Measurements from ENCODE around the gene ZNF747.

The ZNF747 gene

GRCh38 chr16:30534368-30535105 is at the start of gene ZNF747:
Gene ZNF747, minus strand, starts transcription at chr16:30534858. Its CDS starts 179 bp downstream, at chr16:30534679.
- DNase-seq (ENCODE audit: low read depth) = peak; percentile 87

DNA sequence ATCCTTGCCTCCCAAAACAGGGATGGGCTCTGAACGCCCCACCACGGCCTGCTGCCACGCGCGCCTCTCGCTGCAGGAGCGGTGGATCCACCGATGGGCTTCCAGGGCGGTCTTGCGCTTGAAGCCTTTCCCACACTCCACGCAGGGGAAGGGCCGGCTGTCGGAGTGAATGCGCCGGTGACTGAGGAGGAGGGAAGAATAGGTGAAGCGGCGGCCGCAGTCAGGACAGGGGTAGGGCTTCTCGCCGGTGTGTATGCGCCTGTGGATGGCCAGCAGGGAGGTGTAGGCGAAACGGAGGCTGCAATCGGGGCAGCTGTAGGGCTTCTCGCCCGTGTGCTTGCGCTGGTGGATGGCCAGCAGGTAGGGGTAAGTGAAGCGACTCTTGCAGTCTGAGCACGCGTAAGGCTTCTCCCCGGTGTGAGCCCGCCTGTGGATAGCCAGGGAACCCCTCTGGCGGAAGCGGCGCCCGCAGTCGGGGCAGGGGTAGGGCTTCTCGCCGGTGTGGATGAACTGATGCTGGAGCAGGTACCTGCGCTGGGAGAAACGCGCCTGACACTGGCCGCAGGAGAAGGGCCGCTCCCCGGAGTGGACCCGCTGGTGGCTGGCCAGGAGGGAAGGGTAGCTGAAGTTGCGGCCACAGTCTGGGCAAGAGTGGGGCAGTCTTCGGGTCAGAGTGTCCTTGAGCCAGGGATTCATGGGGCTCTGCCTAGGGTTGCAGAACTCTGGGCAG is 48.1 kb upstream of the ZNF747 start:
- no peak for DNase-seq (ENCODE audit: low read depth)

DNA sequence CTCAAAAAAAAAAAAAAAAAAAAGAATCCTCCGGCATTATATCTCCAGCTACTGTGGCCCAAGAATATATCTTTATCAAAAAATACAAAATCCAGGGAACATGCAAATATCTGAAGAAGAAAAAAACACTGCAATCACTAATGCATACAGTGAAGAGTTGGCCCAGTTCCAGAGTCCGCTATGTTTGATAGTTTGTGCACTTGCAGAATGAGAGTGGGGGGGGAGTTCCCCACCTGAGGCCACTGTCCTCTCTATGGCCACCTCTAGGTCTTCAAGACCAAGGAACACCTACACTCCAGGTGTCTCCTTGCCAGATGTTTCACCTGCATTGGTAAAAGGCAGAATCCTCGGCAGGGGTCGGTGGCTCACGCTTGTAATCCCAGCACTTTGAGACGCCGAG is 46.8 kb upstream of the ZNF747 start:
- DNase-seq (ENCODE audit: low read depth) = no peak

- DNase-seq (ENCODE audit: low read depth) = no peak
These were observed 40.0 kb upstream of the ZNF747 start for GRCh38 chr16:30574678-30575077.

DNA sequence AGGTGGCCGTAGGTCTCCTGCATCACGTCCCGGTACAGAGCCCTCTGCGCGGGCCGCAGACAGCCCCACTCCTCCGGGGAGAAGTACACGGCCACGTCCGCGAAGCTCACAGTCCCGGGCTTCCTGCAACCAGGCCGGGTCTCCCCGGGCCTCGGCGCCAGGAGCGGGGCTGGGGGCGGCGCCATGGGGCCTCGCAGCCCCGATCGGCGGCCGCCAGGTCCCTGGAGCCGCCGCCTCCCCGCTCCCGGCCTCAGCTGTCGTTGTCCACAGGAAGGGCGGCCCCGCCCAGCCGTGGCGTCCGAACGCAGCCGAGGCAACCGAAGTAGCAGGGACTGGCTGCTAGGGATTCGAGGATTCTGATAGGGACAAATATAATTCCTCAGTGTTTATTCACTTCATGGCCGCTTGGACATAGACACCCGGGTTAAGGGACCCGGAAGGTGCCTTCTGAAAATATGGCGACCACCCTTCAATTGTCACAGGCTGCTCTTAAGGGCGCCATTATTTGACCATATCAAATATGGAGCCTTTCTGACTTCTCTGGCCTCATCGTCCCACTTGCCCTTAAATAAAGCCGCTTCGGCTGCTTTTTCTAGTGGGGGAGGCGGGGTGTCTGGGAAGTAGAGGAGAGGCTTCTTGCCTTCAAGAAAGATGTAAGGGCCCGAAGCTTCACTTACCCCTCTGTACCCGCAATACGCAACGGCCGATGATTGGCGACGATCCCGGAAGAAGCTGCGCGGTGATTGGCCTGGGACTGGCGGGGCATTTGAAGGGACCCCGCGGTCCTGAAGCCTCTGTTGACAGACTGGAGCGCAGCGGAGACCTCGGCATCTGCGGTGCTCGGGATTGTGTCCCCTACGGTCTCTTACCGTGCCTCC is 37.0 kb upstream of the ZNF747 start, which contains the start of gene ZNF688:
Gene ZNF688, minus strand, starts transcription at position 270 of the 878 bp plus-strand sequence. Its CDS starts 85 bp downstream, at position 185.
- peak; percentile 88 for DNase-seq (ENCODE audit: low read depth)

GRCh38 chr16:30570636-30571444 is 36.2 kb upstream of the ZNF747 start:
- DNase-seq (ENCODE audit: low read depth) = no peak

- DNase-seq (ENCODE audit: low read depth) = no peak
These were observed 35.3 kb upstream of the ZNF747 start for GRCh38 chr16:30569746-30570635.

- DNase-seq (ENCODE audit: low read depth) = no peak
These were observed 34.6 kb upstream of the ZNF747 start for GRCh38 chr16:30569281-30569680.

DNA sequence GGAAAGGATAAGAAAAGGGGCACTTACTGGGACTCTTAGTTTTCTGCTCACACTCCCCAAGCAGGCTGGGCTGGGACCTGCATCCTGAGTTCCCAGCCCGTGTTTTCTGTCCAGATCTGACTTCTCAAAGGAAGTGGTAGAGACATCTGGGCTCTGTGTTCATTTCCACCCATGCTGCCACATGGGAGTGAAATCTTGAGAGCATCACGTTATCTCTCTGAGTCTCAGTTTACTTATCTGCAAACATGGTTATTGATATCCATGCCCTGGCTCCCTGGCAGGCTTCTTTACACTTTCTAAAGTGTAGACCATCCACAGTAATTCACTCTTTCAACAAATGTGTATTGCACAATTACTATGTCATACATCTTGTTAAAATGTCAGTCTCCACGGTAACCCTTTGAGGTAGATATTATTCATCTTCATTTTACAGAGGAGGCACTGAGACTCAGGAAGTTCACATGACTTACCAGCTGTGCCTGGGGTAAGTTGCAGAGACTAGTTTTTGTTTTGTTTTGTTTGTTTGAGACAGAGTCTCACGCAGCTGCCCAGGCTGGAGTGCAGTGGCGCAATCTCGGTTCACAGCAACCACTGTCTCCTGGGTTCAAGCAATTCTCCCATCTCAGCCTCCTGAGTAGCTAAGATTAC is 33.5 kb upstream of the ZNF747 start:
- DNase-seq (ENCODE audit: low read depth) = no peak

- peak; percentile 26 for DNase-seq (ENCODE audit: low read depth)
These were observed 32.7 kb upstream of the ZNF747 start for GRCh38 chr16:30567160-30567990.

DNA sequence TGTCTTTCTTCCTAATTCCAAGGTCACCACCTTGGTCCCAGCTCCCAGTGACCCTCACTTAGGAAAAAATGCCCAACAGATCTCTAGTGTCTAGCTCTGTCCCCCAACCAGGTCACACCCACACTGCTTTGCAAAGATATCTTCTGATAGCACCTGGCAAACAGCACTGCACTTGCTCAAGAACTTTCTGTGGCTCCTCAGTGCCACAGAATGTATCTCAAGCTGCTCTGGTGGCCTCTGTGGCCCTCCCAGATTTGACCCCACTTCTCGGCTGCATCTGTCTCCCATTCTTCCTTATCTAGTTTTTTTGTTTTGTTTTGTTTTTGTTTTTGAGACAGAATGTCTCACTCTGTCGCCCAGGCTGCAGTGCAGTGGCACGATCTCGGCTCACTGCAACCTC is 31.9 kb upstream of the ZNF747 start:
- DNase-seq (ENCODE audit: low read depth) = no peak

DNA sequence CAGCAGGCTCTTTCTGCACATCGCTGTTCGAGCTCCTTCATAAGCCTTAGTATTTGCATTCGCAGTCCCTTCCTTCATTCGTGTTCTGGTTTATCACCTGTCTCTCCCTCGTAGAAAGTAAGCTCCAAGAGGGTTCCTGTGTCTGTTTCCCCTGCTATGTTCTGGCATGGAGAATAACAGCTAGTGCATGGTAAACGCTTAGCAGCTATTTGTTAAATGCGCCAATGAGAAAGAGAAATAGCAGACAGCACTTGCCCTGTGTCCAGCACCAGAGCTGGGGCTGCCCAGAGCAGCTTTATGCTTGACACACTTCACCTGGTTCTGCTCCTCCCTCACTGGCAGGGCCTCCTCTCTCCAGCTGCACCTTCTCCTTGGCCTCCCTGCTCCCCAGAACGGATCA is 31.3 kb upstream of the ZNF747 start:
- no peak for DNase-seq (ENCODE audit: low read depth)

DNA sequence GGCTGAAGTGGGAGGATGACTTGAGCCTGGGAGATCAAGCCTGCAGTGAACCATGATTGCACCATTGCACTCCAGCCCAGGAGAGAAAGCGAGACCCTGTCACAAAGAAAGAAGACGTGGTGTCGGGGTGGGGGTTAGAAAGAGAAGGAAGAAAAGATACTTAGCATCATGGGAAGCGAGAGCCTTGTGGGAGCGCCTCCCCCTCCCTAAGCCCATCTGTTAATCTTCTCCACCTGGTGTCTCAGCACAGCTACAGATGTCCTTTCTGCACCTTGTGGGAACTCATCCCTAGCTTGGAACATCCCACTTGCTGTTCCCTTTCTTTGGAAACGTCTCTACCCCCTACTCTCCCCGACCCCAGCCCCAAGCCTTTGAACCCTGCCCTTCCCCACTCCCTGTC is 30.9 kb upstream of the ZNF747 start:
- no peak for DNase-seq (ENCODE audit: low read depth)

- DNase-seq (ENCODE audit: low read depth) = no peak
These were observed 27.4 kb upstream of the ZNF747 start for GRCh38 chr16:30562021-30562420.

DNA sequence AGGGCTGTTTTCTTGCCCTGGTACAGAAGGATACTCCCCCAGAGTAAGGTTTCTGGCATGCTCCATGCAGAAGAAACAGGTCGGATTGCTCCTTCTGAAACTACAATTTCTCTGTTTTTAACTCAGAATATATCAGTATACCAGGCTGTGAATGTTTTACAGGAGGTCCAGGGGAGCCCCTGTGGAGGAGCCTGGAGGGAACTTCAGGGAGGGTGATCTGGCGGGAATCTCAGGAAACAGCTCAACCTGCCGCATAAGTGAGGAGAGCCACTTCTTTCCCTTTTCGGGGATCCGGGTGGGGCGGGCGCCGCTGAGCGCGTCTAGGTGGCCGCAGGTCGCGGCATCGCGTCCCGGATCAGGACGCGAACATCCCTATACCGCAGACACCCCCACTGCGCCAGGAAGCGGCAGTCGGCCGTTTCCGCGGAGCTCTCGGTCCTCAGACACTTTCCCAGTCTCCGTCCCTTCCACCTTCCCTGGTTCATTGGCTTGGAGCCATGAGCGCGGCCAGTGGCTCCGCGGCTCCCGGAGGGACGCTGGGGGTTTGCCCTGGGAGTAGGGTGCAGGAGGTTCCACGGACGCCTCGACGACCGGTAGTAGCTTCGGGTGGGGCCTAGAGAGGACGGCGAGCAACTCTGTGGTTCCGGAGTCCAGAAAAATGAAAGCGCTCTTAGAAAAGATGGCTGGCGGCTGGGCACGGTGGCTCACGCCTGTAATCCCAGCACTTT is 26.6 kb upstream of the ZNF747 start:
- no peak for DNase-seq (ENCODE audit: low read depth)

DNA sequence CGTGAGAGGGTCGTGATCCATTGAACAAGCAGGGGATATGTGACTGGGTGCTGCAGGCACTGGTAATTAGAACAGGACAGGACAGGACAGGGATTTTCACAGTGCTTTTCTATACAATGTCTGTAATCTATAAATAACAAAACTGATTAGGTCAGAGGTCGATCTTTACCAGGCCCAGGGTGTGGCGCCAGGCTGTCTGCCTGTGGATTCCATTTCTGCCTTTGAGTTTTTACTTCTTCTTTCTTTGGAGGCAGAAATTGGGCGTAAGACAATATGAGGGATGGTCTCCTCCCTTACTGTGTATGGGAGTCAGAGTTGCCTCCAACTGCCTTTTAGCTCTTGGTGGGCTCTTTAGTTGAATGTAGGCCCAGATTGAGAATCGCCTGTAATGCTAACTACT is 25.0 kb upstream of the ZNF747 start:
- DNase-seq (ENCODE audit: low read depth) = no peak

DNA sequence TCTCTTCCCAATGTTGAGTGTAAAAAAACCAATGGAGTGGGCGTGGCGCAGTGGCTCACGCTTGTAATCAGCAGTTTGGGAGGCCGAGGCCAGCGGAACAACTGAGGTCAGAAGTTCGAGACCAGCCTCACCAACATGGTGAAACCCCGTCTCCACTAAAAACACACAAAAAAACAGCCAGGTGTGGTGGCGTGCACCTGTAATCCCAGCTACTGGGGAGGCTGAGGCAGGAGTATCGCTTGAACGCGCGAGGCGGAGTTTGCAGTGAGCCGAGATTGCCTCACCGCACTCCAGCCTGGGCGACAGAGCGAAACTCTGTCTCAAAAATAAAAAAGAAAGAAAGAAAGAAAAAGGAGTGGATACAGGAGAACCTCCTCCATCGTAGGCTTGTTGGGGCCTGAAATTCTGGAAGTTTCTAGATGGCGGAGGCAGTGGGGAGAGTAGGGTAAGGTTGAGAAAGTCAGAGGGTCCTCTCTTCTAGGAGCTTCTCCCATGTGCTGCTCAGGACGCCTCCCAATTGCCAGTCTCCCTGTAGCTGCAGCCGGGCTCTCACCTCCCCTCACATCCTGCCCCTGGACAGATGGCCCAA is 24.2 kb upstream of the ZNF747 start:
- no peak for DNase-seq (ENCODE audit: low read depth)

Data from stimulated activated CD8-positive, alpha-beta memory T cell treated with anti-CD3 and anti-CD28 coated beads, Interleukin-4, amount 100 ng/mL, for 24 hours (primary cell).